ENCODE data around the gene CMTM4. TPM values are rescaled to one million over a fixed set of nuclear protein-coding genes. Genes with fewer than 3 reads are reported as not detected.
A peak's percentile ranks its signal among the peaks of the same experiment; 100 is the strongest.

The CMTM4 gene
- total RNA-seq, 6 experiments from 2014 or later: 5.1 to 14.8 (median 8.0) TPM

- Histone ChIP-seq H3K27ac (no peak overlapping the region), H3K4me3 (no peak overlapping the region), H3K36me3 (no peaks in the 10 kb centered on the region), H3K4me1 (no peaks in the 10 kb centered on the region), H3K9me3 (no peaks in the 10 kb centered on the region), H3K27me3 (no peaks in the 10 kb centered on the region)
- intact Hi-C loops (cut with DNase I): no loop called here
- DNase-seq (no peak), ATAC-seq (no peak)
- 84% methylated on average over 3 of the region's 3 CpGs for WGBS (ENCODE audit: insufficient coverage, low coverage, low lambda C conversion rate, missing lambda C conversion rate)
- TF ChIP-seq CTCF (IDR thresholded peaks at IDR 0.05) (no peak), POLR2A (IDR thresholded peaks at IDR 0.05) (no peak)
These were observed 104.3 kb downstream of the CMTM4 start for GRCh38 chr16:66592241-66592640.

DNA sequence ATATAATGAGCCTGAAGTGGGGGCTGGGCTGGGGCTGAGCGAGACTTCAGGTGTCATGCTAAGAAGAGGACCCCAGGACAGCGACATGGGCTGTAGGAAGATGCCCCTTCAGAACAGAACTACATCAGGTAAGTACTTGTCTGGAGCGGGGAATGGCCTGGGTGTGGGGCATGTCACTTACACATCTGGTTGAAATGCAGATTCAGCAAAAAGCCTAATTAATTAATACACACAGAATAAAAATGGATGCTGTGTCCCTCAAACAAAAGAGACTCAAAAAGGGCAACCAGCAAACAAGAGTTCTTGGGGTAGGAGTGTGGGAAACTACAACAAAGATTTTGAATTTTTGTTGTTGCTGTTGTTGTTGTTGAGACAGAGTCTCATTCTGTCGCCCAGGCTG is 105.5 kb downstream of the CMTM4 start:
- Histone ChIP-seq H3K27ac (no peak overlapping the region), H3K9me3 (no peaks in the 10 kb centered on the region), H3K4me1 (no peaks in the 10 kb centered on the region), H3K4me3 (no peak overlapping the region), H3K36me3 (no peaks in the 10 kb centered on the region), H3K27me3 (no peaks in the 10 kb centered on the region)
- TF ChIP-seq CTCF (IDR thresholded peaks at IDR 0.05): no peak
- TF ChIP-seq POLR2A (IDR thresholded peaks at IDR 0.05): no peak
- intact Hi-C loops (cut with DNase I): no loop called here
- no peak for ATAC-seq
- no CpG with 5 or more reads among the region's 4 CpGs for WGBS (ENCODE audit: insufficient coverage, low coverage, low lambda C conversion rate, missing lambda C conversion rate)
- no peak for DNase-seq

DNA sequence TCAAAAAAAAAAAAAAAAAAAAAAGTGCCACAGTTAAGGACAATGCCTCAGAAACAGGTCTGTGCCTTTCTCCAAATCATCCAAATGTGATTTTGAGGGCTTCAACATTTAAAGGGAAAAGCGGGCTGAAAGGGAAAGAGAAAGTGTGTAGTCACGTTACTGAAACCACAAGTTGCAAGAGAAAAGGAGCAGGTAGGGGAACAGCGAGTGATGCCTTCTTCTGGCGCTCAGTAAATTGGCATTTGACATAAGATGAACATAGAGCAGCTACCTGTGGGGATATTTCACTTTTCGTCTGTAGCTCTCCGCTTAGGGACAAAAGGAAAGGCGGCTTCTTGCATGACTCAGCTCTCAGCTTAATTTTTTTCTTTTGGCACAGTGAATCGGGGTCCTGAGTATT is 106.2 kb downstream of the CMTM4 start:
- 64% methylated on average over 8 of the region's 8 CpGs for whole genome bisulfite sequencing (ENCODE audit: insufficient coverage, low coverage, low lambda C conversion rate, missing lambda C conversion rate)
- intact Hi-C loops (cut with DNase I): no loop called here
- no peaks in the 10 kb centered on the region for H3K4me1 ChIP-seq
- H3K36me3 ChIP-seq: no peaks in the 10 kb centered on the region
- H3K27ac ChIP-seq: no peak overlapping the region
- ATAC-seq (peak in 1 of 4 donors; percentile 25), DNase-seq (no peak)
- no peak overlapping the region for H3K4me3 ChIP-seq
- H3K27me3 ChIP-seq: no peaks in the 10 kb centered on the region
- no peaks in the 10 kb centered on the region for H3K9me3 ChIP-seq
- TF ChIP-seq POLR2A (IDR thresholded peaks at IDR 0.05) (no peak), CTCF (IDR thresholded peaks at IDR 0.05) (no peak)

DNA sequence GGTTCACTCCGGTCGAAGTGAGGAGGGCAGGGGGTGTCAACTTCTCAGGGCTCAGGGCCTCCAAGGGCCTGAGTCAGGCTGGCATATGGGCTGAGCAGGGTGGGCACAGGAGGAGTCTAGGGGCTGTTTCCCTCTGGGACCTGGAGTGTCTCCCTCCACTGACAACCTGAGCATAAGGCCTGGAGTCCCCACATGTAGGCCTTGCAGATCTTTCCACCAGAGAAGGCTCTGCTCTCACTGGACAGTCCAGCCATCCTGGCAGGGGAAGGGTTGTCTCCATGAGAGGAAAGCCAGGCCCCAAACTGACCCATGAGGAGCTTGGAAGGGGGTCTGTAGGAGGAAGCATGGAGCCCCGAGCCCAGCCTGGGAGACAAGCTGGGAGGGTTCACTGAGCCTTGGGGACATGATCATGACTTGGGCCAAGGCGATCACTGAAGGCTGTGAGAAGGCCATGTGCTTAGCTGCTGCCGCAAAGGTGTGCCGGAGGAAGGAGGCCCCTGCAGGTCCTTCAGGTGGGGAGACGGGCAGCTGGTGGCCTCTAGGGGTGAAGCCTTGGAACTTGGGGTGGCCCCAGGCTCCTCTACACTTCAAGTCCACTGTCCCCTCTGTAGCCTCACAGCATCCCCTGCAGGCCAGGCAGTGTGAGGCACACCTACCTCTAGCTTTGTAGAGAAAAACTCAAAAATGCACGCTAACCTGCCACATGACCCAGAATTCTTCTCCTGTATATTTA is 107.4 kb downstream of the CMTM4 start:
- intact Hi-C loops (cut with DNase I): no loop called here
- TF ChIP-seq POLR2A (IDR thresholded peaks at IDR 0.05): no peak
- peak; percentile 49 to 57 (median 54) for TF ChIP-seq CTCF (IDR thresholded peaks at IDR 0.05)
- Histone ChIP-seq H3K27ac (no peak overlapping the region), H3K36me3 (no peaks in the 10 kb centered on the region), H3K27me3 (no peaks in the 10 kb centered on the region), H3K4me3 (no peak overlapping the region), H3K9me3 (no peaks in the 10 kb centered on the region), H3K4me1 (no peaks in the 10 kb centered on the region)
- ATAC-seq: peak; percentile 77 to 88 (median 80)
- 72% methylated on average over 3 of the region's 8 CpGs for WGBS (ENCODE audit: insufficient coverage, low coverage, low lambda C conversion rate, missing lambda C conversion rate)
- peak in 1 of 3 donors; percentile 51 for DNase-seq
